ENCODE results near the gene GRIN2B. TPM values are rescaled to one million over a fixed set of nuclear protein-coding genes. Genes with fewer than 3 reads are reported as not detected.

GRIN2B gene
- polyA plus RNA-seq, 1 donor from 2014 or later: 4.8 TPM

DNA sequence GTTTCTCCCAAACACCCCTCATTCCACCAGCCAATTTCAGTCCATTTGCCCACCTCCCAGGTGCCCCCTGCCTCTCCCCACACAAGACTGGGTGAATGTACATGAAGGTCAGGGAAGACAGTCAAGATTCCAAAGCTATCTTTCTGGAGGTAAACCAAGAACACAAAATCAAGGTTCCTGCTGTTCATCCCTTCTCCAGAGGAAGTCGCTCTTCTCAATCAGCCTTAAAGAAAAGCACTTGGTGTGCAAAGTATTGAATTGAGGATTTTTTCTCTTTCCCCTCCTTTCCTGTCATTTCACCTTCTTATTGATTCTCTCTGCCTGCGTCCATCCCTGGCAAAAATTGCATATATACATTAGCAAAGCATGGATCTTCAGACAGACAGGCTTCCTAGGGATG is 4.5 kb downstream of the GRIN2B start:
- TF ChIP-seq POLR2AphosphoS5 (IDR thresholded peaks at IDR 0.05) (no peak), MXI1 (conservative IDR thresholded peaks at IDR 0.05; ENCODE audit: poor library complexity, severe bottlenecking) (no peak), RAD21 (conservative IDR thresholded peaks at IDR 0.05) (no peak), TAF1 (IDR thresholded peaks at IDR 0.05; ENCODE audit: low read depth) (no peak), EP300 (conservative IDR thresholded peaks at IDR 0.05; ENCODE audit: poor library complexity, severe bottlenecking) (no peak), SMC3 (conservative IDR thresholded peaks at IDR 0.05; ENCODE audit: poor library complexity) (no peak), EZH2 (IDR thresholded peaks at IDR 0.05; ENCODE audit: borderline replicate concordance, insufficient read depth, low read length, poor library complexity, severe bottlenecking) (no peak)
- TF ChIP-seq, protein P1, sequence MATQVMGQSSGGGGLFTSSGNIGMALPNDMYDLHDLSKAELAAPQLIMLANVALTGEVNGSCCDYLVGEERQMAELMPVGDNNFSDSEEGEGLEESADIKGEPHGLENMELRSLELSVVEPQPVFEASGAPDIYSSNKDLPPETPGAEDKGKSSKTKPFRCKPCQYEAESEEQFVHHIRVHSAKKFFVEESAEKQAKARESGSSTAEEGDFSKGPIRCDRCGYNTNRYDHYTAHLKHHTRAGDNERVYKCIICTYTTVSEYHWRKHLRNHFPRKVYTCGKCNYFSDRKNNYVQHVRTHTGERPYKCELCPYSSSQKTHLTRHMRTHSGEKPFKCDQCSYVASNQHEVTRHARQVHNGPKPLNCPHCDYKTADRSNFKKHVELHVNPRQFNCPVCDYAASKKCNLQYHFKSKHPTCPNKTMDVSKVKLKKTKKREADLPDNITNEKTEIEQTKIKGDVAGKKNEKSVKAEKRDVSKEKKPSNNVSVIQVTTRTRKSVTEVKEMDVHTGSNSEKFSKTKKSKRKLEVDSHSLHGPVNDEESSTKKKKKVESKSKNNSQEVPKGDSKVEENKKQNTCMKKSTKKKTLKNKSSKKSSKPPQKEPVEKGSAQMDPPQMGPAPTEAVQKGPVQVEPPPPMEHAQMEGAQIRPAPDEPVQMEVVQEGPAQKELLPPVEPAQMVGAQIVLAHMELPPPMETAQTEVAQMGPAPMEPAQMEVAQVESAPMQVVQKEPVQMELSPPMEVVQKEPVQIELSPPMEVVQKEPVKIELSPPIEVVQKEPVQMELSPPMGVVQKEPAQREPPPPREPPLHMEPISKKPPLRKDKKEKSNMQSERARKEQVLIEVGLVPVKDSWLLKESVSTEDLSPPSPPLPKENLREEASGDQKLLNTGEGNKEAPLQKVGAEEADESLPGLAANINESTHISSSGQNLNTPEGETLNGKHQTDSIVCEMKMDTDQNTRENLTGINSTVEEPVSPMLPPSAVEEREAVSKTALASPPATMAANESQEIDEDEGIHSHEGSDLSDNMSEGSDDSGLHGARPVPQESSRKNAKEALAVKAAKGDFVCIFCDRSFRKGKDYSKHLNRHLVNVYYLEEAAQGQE (IDR thresholded peaks at IDR 0.05; ENCODE audit: borderline replicate concordance): no peak
- TF ChIP-seq, protein P2, sequence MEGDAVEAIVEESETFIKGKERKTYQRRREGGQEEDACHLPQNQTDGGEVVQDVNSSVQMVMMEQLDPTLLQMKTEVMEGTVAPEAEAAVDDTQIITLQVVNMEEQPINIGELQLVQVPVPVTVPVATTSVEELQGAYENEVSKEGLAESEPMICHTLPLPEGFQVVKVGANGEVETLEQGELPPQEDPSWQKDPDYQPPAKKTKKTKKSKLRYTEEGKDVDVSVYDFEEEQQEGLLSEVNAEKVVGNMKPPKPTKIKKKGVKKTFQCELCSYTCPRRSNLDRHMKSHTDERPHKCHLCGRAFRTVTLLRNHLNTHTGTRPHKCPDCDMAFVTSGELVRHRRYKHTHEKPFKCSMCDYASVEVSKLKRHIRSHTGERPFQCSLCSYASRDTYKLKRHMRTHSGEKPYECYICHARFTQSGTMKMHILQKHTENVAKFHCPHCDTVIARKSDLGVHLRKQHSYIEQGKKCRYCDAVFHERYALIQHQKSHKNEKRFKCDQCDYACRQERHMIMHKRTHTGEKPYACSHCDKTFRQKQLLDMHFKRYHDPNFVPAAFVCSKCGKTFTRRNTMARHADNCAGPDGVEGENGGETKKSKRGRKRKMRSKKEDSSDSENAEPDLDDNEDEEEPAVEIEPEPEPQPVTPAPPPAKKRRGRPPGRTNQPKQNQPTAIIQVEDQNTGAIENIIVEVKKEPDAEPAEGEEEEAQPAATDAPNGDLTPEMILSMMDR (IDR thresholded peaks at IDR 0.05; ENCODE audit: poor library complexity, severe bottlenecking): no peak
- H2AFZ ChIP-seq (ENCODE audit: low read depth, low read length): no peak overlapping the region

DNA sequence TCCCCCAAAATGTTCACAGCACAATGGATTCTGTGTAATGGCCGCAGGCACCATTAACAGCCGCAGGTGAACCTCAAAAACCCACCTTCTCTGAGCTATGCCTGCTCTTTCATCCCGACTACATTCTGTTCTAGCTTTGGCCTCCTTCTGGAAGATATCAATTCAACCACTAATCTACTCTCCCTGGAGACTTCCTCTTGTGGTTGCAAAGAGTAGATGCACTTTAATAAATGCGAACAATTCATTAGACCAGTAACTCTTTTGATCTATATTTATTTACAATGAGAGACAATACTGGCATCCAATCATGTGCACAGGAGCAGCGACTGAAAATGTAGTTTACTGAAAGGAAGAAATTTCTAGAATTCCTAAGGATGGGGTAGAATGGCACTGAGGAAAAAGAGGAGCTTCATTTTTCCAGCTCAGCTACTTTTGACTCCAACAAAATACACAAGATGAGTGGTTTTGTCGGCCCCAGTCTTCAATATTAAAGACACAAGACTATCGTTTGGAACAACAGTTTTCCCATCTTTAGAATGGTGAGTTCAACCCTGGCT is 5.3 kb downstream of the GRIN2B start:
- Histone ChIP-seq H2AFZ (ENCODE audit: low read depth, low read length) (no peak overlapping the region), H3K9me2 (ENCODE audit: insufficient read depth, low read length) (no peaks in the 10 kb centered on the region), H3K36me3 (ENCODE audit: insufficient read depth, low read length) (no peaks in the 10 kb centered on the region), H3K4me3 (ENCODE audit: low read length) (peak overlapping the region; percentile 83), H3K27me3 (ENCODE audit: insufficient read depth, low read depth, low read length) (peaks cover 23% of the 10 kb centered on the region), H3K79me2 (replicated peaks; ENCODE audit: insufficient read depth, low read length) (peaks cover 9% of the 10 kb centered on the region), H3K9me3 (ENCODE audit: low read length) (no peaks in the 10 kb centered on the region), H3F3A (ENCODE audit: insufficient read depth, low read length, poor library complexity, severe bottlenecking) (no peaks in the 10 kb centered on the region), H3K4me2 (ENCODE audit: low read length) (peak overlapping the region; percentile 6), H3K9ac (ENCODE audit: low read length) (no peak overlapping the region), H4K20me1 (ENCODE audit: insufficient read depth) (no peaks in the 10 kb centered on the region), H3K27ac (ENCODE audit: low read length) (no peak overlapping the region)
- TF ChIP-seq, protein P1 (IDR thresholded peaks at IDR 0.05; ENCODE audit: borderline replicate concordance): no peak
- TF ChIP-seq POLR2AphosphoS5 (IDR thresholded peaks at IDR 0.05) (no peak), EZH2 (IDR thresholded peaks at IDR 0.05; ENCODE audit: borderline replicate concordance, insufficient read depth, low read length, poor library complexity, severe bottlenecking) (no peak), RAD21 (conservative IDR thresholded peaks at IDR 0.05) (no peak), MXI1 (conservative IDR thresholded peaks at IDR 0.05; ENCODE audit: poor library complexity, severe bottlenecking) (no peak), TAF1 (IDR thresholded peaks at IDR 0.05; ENCODE audit: low read depth) (no peak), SMC3 (conservative IDR thresholded peaks at IDR 0.05; ENCODE audit: poor library complexity) (no peak), EP300 (conservative IDR thresholded peaks at IDR 0.05; ENCODE audit: poor library complexity, severe bottlenecking) (no peak)
- TF ChIP-seq, protein P2 (IDR thresholded peaks at IDR 0.05; ENCODE audit: poor library complexity, severe bottlenecking): no peak

More for the DNA sequence above, 4.5 kb downstream of the GRIN2B start:
- H3K36me3 ChIP-seq (ENCODE audit: insufficient read depth, low read length): no peaks in the 10 kb centered on the region
- peak overlapping the region; percentile 83 for H3K4me3 ChIP-seq (ENCODE audit: low read length)
- peaks cover 9% of the 10 kb centered on the region for H3K79me2 ChIP-seq (replicated peaks; ENCODE audit: insufficient read depth, low read length)
- H3K27me3 ChIP-seq (ENCODE audit: insufficient read depth, low read depth, low read length): peaks cover 25% of the 10 kb centered on the region
- peak overlapping the region; percentile 10 for H3K4me2 ChIP-seq (ENCODE audit: low read length)
- no peaks in the 10 kb centered on the region for H3F3A ChIP-seq (ENCODE audit: insufficient read depth, low read length, poor library complexity, severe bottlenecking)
- H3K9me3 ChIP-seq (ENCODE audit: low read length): no peaks in the 10 kb centered on the region
- no peak overlapping the region for H3K27ac ChIP-seq (ENCODE audit: low read length)
- no peaks in the 10 kb centered on the region for H4K20me1 ChIP-seq (ENCODE audit: insufficient read depth)
- no peak overlapping the region for H3K9ac ChIP-seq (ENCODE audit: low read length)
- H3K9me2 ChIP-seq (ENCODE audit: insufficient read depth, low read length): no peaks in the 10 kb centered on the region

All from neural cell (in vitro differentiated cells).